HAP-1 (cell line): Measurements from ENCODE around the gene SLC25A46.
"Not testable (repeated sequence)": the region's sequence is repeated elsewhere in the genome, so short reads cannot be mapped to it uniquely, and the experiment has no call there.

ENCODE experiments used
- DNase-seq, 2 experiments: peaks; one replicate each; pipeline ENCODE4 v3.0.0-alpha.2; 2016 to 2020; ENCODE audit warnings: low spot score in 2 of 2
- H3K27me3 ChIP-seq: fragments of 250-450 bp; sonication (Bioruptor Pico); 2 replicates; pipeline ENCODE4 v1.5.1; 2020; ENCODE audit warnings: low read depth, mild to moderate bottlenecking, moderate library complexity
- H3K36me3 ChIP-seq: fragments of 250-450 bp; sonication (Bioruptor Pico); replicated peaks from 2 replicates; pipeline ENCODE4 v1.5.1; 2020; ENCODE audit warnings: mild to moderate bottlenecking
- H3K4me1 ChIP-seq: fragments of 250-450 bp; sonication (Bioruptor Pico); 2 replicates; pipeline ENCODE4 v1.5.1; 2020; ENCODE audit warnings: mild to moderate bottlenecking
- H3K4me3 ChIP-seq: fragments of 250-450 bp; sonication (Bioruptor Pico); 2 replicates; pipeline ENCODE4 v1.5.1; 2020; ENCODE audit warnings: mild to moderate bottlenecking, moderate library complexity
- H3K9me3 ChIP-seq: fragments of 250-450 bp; sonication (Bioruptor Pico); 2 replicates; pipeline ENCODE4 v1.5.1; 2020; ENCODE audit warnings: mild to moderate bottlenecking, moderate library complexity
- in situ Hi-C: fragments of 300-500 bp; cut with MboI; formaldehyde crosslinking; loops from 3 replicates; pipeline ENCODE4 v1.14.3; 2020; ENCODE audit warnings: low sequenced_read_pairs, inconsistent platforms, mixed read lengths

SLC25A46 gene

DNA sequence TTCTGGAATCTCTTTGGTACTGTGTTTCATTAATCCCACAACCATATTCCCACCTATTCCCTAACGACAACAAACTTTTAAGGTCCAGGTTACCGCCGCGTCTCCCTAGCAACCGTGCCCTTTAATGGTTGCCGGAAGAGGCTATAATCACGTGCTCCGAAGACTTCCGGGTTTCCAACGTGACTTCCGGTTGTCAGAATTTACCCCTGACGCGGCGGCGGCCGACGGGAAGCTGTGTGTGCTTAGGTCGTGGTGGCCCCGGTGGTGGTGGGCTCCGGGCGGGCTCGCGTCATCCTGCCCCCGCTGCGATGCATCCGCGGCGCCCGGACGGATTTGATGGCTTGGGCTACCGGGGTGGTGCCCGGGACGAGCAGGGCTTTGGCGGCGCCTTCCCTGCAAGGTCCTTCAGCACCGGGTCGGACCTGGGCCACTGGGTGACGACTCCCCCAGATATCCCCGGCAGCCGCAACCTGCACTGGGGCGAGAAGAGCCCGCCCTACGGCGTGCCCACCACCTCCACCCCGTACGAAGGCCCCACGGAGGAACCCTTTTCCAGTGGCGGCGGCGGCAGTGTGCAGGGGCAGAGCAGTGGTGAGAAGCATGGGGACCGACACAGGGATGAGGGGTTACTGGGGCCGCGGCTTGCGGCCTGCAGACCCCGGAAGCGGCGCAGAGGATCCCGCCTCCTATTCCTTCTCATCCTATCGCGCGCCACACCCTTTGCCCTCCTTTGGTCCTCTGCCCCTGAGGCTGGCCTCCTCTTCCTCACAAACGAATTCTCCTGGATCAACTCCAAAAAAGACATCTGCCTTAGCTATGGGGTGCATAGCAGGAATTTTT is at the start of gene SLC25A46:
Gene SLC25A46, plus strand, starts transcription at position 196 of the 840 bp plus-strand sequence. Its CDS starts 113 bp downstream, at position 309.
- peak within 1 kb of the TSS; percentile 75 for H3K4me3 ChIP-seq
- in situ Hi-C loops, result no loop called here
- no peaks in the 10 kb centered on the region for H3K9me3 ChIP-seq
- H3K36me3 ChIP-seq, result no peaks in the 10 kb centered on the region
- peak; percentile 75 to 90 for DNase-seq
- H3K4me1 ChIP-seq, result peaks cover 12% of the 10 kb centered on the region
- peaks cover 4% of the 10 kb centered on the region; the same call in 1 of the 2 replicates for H3K27me3 ChIP-seq

DNA sequence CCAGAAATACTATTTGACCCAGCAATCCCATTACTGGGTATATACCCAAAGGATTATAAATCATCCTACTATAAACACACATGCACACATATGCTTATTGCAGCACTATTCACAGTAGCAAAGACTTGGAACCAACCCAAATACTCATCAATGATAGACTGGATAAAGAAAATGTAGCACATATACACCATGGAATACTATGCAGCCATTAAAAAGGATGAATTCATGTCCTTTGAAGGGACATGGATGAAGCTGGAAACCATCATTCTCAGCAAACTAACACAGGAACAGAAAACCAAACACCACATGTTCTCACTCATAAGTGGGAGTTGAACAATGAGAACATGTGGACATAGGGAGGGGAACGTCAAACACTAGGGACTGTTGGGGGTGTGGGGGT is 48.2 kb upstream of the SLC25A46 start:
- H3K9me3 ChIP-seq, H3K36me3 ChIP-seq, H3K4me3 ChIP-seq, in situ Hi-C loops, H3K4me1 ChIP-seq, DNase-seq, H3K27me3 ChIP-seq: not testable (repeated sequence)

DNA sequence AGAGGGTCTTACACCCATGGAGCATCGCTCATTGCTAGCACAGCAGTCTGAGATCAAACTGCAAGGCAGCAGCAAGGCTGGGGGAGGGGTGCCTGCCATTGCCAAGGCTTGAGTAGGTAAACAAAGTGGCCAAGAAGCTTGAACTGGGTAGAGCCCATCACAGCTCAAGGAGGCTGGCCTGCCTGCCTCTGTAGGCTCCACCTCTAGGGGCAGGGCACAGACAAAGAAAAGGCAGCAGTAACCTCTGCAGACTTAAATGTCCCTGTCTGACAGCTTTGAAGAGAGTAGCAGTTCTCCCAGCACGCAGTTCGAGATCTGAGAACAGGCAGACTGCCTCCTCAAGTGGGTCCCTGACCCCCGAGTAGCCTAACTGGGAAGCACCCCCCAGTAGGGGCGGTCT is 46.1 kb upstream of the SLC25A46 start:
- DNase-seq, H3K4me1 ChIP-seq, H3K4me3 ChIP-seq, H3K9me3 ChIP-seq, H3K36me3 ChIP-seq, in situ Hi-C loops, H3K27me3 ChIP-seq: not testable (repeated sequence)

DNA sequence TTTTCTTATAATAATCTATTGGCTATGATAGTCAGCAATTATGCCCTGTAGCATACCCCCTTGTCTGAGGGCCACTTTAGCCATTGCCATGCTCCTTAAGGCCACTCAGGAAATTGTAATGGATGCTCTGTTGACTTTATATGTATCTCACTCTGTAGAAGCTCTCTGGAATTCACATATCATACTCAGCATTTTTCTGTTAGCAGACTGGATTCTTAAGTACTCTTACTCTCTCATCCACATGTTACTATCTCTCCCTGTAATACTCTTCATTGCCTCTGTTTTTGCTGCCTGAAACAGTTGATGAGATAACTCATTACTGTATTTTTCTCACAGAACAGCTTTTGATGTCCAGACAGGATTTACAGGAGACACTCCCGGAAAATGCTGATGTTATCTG is 36.5 kb upstream of the SLC25A46 start:
- Histone ChIP-seq H3K27me3 (no peaks in the 10 kb centered on the region), H3K4me1 (no peaks in the 10 kb centered on the region), H3K36me3 (no peaks in the 10 kb centered on the region), H3K4me3 (no peak overlapping the region), H3K9me3 (no peaks in the 10 kb centered on the region)
- in situ Hi-C loops, result no loop called here
- no peak for DNase-seq

DNA sequence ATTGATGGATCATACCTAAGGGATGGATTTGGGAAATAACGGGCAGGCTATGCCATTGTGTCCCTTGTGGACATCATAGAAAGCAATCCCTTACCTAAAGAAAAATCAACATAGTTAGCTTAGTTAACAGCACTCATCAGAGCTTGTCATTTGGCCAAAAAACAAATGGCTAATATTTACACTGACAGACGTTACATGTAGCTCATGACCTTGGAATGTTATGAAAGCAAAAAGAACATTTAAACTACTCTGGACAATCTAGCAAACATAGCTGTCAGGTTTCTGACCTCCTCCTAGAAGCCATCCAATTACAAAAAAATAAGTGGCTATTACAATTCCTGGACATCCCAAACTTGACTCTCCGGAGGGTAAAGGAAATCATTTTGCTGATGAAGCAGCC is 36.1 kb upstream of the SLC25A46 start:
- no peaks in the 10 kb centered on the region for H3K36me3 ChIP-seq
- in situ Hi-C loops, result no loop called here
- H3K27me3 ChIP-seq, result no peaks in the 10 kb centered on the region
- no peaks in the 10 kb centered on the region for H3K4me1 ChIP-seq
- DNase-seq, result no peak
- H3K9me3 ChIP-seq, result no peaks in the 10 kb centered on the region
- H3K4me3 ChIP-seq, result no peak overlapping the region

DNA sequence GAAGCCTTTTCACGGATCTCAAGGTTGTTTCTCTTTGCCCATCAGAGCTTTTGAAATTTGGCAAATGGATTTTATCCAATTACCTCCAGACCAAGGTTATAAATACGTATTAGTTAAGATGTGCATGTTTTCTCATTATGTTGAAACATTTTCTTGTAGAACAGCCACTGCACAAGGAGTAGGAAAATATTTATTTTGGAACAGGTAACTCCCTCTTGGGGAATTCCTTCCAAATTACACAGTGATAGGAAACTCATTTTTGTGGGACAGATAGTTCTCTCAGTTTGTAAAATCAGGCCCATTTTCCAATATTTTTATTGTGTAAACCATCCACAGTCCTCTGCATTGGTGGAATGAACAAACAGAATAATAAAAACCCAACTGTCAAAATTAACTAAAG is 35.3 kb upstream of the SLC25A46 start:
- Histone ChIP-seq H3K4me1 (no peaks in the 10 kb centered on the region), H3K27me3 (no peaks in the 10 kb centered on the region), H3K9me3 (no peaks in the 10 kb centered on the region), H3K4me3 (no peak overlapping the region), H3K36me3 (no peaks in the 10 kb centered on the region)
- in situ Hi-C loops, result no loop called here
- DNase-seq, result no peak

DNA sequence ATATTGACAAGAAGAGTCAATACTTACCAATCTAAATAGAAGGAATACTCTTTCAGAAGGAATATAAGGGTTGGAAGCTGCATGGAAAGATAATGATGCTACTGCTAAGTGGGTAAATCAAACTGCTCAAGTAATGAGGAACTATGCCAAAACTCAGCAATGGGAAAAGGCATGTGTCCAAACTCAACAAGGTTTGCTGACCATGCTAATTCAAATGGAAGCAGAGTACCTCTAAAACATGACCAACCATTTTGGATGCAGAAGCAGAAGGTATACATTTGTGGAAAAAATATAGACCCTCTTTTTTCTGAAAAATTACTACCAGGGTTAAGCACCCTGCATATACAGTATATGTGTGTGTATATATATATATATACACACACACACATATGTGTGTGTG is 33.5 kb upstream of the SLC25A46 start:
- H3K27me3 ChIP-seq, result no peaks in the 10 kb centered on the region
- no peaks in the 10 kb centered on the region for H3K4me1 ChIP-seq
- H3K4me3 ChIP-seq, result no peak overlapping the region
- H3K9me3 ChIP-seq, result no peaks in the 10 kb centered on the region
- no peak for DNase-seq
- in situ Hi-C loops, result no loop called here
- no peaks in the 10 kb centered on the region for H3K36me3 ChIP-seq

DNA sequence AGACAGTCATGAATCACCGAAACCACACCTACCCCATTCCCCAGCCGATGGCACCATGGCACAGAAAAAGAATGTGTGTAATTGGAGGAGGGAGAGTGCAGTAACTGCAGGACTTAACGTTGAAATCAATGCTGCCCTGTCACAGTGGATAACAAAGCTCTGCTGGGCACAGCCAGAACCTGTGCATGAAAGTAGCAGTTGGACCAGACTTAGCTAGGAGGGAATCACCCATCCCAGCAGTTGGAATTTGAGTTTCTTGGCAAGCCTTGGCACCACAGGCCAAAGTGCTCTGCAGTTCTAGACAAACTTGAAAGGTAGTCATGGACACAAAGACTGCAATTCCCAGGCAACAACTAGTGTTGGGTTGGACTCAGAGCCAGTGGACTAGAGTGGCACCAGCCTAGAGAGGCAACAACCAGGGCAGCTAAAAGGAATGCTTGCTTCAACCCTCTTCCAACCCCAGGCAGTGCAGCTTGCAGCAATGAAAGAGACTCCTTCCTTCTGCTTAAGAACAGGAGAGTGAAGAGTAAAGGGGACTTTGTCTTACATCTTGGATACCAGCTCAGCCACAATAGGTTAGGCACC is 31.5 kb upstream of the SLC25A46 start:
- DNase-seq, result no peak
- H3K4me3 ChIP-seq, result no peak overlapping the region
- no peaks in the 10 kb centered on the region for H3K4me1 ChIP-seq
- H3K36me3 ChIP-seq, result no peaks in the 10 kb centered on the region
- in situ Hi-C loops, result no loop called here
- no peaks in the 10 kb centered on the region for H3K9me3 ChIP-seq
- H3K27me3 ChIP-seq, result no peaks in the 10 kb centered on the region

DNA sequence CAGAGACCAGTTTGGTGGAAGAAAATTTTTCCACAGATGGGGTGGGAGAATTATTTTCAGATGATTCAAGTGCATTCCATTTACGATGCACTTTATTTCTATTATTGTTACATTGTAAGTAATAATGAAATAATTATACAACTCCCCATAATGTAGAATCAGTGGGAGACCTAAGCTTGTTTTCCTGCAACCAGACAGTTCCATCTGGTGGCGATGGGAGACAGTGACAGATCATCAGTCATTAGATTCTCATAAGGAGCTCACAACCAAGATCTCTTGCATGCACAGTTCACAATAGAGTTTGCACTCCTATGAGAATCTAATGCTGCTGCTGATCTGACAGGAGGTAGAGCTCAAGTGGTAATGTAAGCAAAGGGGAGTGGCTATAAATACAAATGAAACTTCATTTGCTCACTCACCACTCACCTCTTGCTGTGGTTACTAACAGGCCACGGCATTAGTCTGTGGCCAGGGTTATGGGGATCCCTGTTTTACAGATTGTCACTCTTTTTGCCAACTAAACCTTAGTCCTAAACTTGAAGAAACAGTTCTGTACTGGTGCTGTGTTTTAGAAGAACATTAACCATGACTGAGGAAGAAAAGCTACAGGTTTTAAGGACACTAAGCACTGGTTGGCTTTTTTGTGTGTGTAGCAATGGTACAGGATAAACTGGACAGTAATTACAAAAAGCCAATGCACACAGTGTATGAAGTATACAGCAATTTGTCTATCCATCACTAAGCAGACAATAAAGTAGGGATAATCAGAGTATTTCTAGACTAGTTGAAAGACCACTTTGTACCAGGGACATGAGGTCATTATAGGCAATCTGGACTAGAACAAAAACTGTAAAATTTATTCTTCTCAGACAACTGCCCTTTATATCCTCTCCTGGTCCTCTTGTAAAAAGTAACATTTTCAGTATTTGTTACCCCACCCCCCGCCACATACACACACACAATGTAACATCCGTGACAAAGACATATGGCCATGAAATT is 22.3 kb upstream of the SLC25A46 start:
- Histone ChIP-seq H3K36me3 (no peaks in the 10 kb centered on the region), H3K27me3 (no peaks in the 10 kb centered on the region; the same call in 1 of the 2 replicates), H3K4me1 (no peaks in the 10 kb centered on the region), H3K9me3 (no peaks in the 10 kb centered on the region), H3K4me3 (no peak overlapping the region)
- in situ Hi-C loops, result no loop called here
- DNase-seq, result no peak

DNA sequence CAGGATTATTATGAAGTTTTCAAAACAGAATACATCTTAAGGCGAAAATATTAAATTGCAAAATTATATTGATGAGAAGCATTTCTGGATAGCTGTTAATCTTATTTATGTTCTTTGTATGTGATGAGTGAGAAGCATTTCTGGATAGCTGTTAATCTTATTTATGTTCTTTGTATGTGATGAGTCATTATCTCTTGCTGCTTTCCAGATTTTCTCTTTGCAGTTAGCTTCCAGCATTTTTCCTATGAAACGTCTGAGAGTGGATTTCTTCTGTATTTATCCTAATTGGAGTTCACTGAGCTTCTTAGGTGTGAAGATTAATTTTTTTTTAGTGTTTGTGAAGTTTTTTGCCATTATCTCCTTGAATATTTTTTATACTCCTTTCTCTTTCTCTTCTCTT is 20.5 kb upstream of the SLC25A46 start:
- no peak for DNase-seq
- in situ Hi-C loops, result no loop called here
- Histone ChIP-seq H3K4me1 (no peaks in the 10 kb centered on the region), H3K4me3 (no peak overlapping the region), H3K9me3 (no peaks in the 10 kb centered on the region), H3K36me3 (no peaks in the 10 kb centered on the region), H3K27me3 (no peaks in the 10 kb centered on the region; the same call in 1 of the 2 replicates)

DNA sequence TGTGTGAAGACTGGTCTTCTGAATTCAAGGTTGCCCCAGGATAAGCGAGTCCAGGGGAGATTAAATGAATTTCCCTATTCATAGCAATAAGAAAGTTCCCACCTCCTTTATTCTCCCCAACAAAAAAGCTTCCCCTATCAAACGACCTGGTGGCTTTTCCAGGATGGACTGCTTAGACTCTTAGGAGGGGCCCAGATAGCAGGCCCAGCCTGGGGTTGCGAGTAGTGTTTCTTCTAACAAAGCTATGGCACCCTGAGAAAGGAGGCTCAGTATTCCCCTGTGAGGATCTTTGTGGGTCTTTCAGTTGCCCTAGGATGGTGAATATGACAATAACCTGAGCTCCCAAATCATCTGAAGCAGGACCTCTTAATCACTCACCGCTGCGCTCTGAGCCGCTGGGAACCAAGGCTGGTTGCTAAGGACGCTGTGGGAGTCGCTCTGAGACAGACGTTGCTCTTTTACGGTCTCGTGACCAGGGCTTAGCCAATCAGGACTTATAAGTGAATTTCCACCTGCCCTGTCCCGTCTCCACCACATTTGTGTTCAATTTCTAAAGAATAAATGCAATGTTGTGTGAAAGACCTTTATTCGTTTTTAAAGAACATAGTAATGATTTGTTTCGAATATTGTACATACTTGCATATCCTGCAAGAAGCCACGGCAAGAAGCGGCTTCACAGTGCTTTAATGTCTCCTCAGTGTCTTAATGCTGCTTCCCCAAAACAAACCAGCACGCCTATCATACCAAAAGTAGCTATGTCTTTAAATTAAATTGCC is 12.4 kb upstream of the SLC25A46 start, which contains the start of gene TMEM232:
Gene TMEM232, minus strand, starts transcription at position 423 of the 776 bp plus-strand sequence. CDS start 59,319 bp downstream, outside the sequence.
- Histone ChIP-seq H3K4me1 (no peaks in the 10 kb centered on the region), H3K9me3 (no peaks in the 10 kb centered on the region), H3K4me3 (no peak within 1 kb of the TSS), H3K27me3 (no peaks in the 10 kb centered on the region), H3K36me3 (no peaks in the 10 kb centered on the region)
- DNase-seq, result no peak
- in situ Hi-C loops, result no loop called here

DNA sequence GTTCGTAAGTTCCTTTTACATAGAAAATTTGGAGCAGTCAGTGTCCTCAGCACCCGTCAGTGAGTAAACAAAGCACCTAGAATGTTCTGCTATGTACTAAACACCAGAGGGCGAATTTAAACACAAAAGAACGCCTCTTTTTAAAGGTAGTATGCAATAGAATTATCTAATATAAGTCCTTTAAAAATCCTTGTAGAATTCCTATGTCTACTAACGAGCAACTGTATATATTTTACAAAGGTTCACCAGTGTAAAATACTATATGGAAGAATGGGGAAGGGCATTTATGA is 11.8 kb upstream of the SLC25A46 start:
- no peaks in the 10 kb centered on the region for H3K36me3 ChIP-seq
- H3K4me3 ChIP-seq, result no peak overlapping the region
- no peaks in the 10 kb centered on the region for H3K27me3 ChIP-seq
- H3K4me1 ChIP-seq, result no peaks in the 10 kb centered on the region
- no peak for DNase-seq
- in situ Hi-C loops, result no loop called here
- H3K9me3 ChIP-seq, result no peaks in the 10 kb centered on the region; the same call in 1 of the 2 replicates

DNA sequence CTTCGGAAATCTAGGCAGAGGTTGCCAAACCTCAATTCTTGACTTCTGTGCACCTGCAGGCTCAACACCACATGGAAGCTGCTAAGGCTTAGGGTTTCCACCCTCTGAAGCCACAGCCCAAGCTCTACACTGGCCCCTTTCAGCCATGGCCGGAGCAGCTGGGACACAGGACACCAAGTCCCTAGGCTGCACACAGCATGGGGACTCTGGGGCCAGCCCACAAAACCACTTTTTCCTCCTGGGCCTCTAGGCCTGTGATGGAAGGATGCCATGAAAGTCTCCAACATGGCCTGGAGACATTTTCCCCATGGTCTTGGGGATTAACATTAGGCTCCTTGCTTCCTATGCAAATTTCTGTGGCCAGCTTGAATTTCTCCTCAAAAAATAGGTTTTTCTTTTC is 7.3 kb upstream of the SLC25A46 start:
- DNase-seq, H3K27me3 ChIP-seq, H3K9me3 ChIP-seq, H3K36me3 ChIP-seq, H3K4me3 ChIP-seq, H3K4me1 ChIP-seq, in situ Hi-C loops: not testable (repeated sequence)
